ENCODE measurements around the gene LDLRAD3.

Gene LDLRAD3

DNA sequence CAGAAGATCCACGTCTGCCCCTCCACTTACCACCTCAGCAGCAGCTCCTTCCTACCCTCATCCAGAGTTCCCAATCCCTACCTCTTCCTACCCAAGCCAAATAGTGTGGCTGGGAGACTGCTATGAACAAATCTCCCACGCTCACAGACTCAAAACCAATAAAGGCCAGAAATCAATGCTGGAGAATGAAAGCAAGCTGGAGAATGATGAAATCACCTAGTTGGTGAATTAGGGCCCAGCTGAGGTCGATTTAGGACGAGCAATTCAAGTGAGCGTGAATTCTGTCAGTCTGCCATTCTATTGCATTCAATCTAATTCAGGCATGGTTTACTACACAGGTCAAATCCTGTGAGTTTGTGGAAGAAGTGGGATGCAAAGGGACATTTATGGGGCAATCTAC, 322.9 kb downstream of the LDLRAD3 start:
- no peak for DNase-seq (ENCODE audit: extremely low spot score)
- ChIA-PET CTCF (interaction anchor here (0.6 to 4.5 kb wide), 6 partner anchors 111 to 779 kb away, joined by 3 to 29 read pairs (median 4); no protein-coding TSS in a partner anchor), POLR2A (no interaction called here)
- TF ChIP-seq TARDBP (IDR thresholded peaks at IDR 0.05), result no peak
- no peak for TF ChIP-seq ZNF384 (IDR thresholded peaks at IDR 0.05)
- TF ChIP-seq HDGF (IDR thresholded peaks at IDR 0.05; ENCODE audit: borderline replicate concordance), result no peak
- TF ChIP-seq, protein P1, sequence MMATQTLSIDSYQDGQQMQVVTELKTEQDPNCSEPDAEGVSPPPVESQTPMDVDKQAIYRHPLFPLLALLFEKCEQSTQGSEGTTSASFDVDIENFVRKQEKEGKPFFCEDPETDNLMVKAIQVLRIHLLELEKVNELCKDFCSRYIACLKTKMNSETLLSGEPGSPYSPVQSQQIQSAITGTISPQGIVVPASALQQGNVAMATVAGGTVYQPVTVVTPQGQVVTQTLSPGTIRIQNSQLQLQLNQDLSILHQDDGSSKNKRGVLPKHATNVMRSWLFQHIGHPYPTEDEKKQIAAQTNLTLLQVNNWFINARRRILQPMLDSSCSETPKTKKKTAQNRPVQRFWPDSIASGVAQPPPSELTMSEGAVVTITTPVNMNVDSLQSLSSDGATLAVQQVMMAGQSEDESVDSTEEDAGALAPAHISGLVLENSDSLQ (IDR thresholded peaks at IDR 0.05), result no peak
- TF ChIP-seq L3MBTL2 (conservative IDR thresholded peaks at IDR 0.05), result no peak
- TF ChIP-seq ELF4 (IDR thresholded peaks at IDR 0.05), result no peak
- no peak for TF ChIP-seq NFRKB (IDR thresholded peaks at IDR 0.05)
- TF ChIP-seq FOXM1 (IDR thresholded peaks at IDR 0.05; ENCODE audit: borderline replicate concordance), result no peak
- TF ChIP-seq CTBP1 (IDR thresholded peaks at IDR 0.05; ENCODE audit: borderline replicate concordance), result no peak
- no peak for TF ChIP-seq FOXA1 (IDR thresholded peaks at IDR 0.05)
- no peak for TF ChIP-seq ARNT (IDR thresholded peaks at IDR 0.05)
- TF ChIP-seq FOXK2 (IDR thresholded peaks at IDR 0.05), result no peak
- no peak for TF ChIP-seq BHLHE40 (IDR thresholded peaks at IDR 0.05; ENCODE audit: borderline replicate concordance)
- no peak for TF ChIP-seq SUZ12 (IDR thresholded peaks at IDR 0.05)
- TF ChIP-seq LEF1 (IDR thresholded peaks at IDR 0.05; ENCODE audit: borderline replicate concordance), result no peak
- TF ChIP-seq SP1 (IDR thresholded peaks at IDR 0.05), result no peak

DNA sequence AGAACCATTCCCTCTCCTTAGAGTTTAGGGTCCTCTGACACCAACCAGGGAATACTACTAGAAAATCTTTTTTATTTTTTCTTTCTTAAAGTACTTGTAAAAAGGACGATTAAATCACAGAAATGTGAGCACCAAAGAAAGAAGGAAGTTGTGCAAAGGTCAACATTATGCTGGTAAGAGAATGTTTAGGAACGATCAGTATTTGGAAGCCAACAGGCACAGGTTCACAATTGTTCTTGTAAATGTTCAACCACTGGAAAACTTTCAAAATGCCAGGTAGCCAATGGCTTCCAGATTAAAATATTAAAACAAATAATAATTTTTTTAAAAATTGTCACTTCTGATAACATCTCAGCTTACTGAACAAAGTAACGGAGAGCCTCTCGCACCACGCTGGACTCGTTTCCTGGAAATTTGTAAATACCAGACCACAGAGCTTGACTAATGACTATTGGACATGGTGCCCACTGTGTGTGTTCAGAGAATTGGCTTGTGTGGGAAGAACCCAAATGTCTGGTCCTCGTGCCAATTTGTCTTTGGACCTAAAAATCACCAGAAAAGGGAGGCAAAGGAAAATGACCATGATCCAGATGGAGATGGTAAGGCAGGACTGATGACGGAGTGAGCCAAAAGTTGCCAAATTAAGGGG, 324.6 kb downstream of the LDLRAD3 start:
- no peak for DNase-seq (ENCODE audit: extremely low spot score)
- TF ChIP-seq ARNT (IDR thresholded peaks at IDR 0.05) (no peak), TARDBP (IDR thresholded peaks at IDR 0.05) (no peak), ZNF384 (IDR thresholded peaks at IDR 0.05) (no peak), LEF1 (IDR thresholded peaks at IDR 0.05; ENCODE audit: borderline replicate concordance) (no peak), FOXK2 (IDR thresholded peaks at IDR 0.05) (no peak), SP1 (IDR thresholded peaks at IDR 0.05) (no peak), SUZ12 (IDR thresholded peaks at IDR 0.05) (no peak), HDGF (IDR thresholded peaks at IDR 0.05; ENCODE audit: borderline replicate concordance) (no peak), ELF4 (IDR thresholded peaks at IDR 0.05) (no peak), L3MBTL2 (conservative IDR thresholded peaks at IDR 0.05) (no peak), FOXA1 (IDR thresholded peaks at IDR 0.05) (no peak), BHLHE40 (IDR thresholded peaks at IDR 0.05; ENCODE audit: borderline replicate concordance) (no peak), CTBP1 (IDR thresholded peaks at IDR 0.05; ENCODE audit: borderline replicate concordance) (no peak)
- CTCF ChIA-PET, result interaction anchor here (1.2 to 4.5 kb wide), 4 partner anchors 10 to 781 kb away, joined by 4 to 29 read pairs (median 6); no protein-coding TSS in a partner anchor
- POLR2A ChIA-PET, result no interaction called here

DNA sequence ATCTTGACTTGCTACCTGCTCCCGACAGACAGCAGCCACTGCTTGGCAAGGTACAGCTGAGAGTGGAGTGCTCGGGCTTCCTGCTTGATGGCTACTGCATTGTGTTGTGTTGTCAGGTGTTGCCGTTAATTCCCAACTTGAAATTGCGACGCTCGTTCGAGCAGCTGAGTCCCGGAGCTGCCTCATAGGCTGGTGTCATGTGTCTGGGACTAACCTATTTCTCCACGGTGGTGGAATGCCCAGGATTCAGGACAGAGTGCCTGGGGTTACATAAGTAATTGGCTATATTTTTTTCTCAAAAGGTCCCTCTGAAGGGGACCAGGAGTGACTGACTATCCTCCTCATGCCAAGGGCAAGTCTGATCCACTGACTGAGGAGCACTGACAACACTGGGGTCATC, 326.8 kb downstream of the LDLRAD3 start:
- CTCF ChIA-PET, result no interaction called here
- no peak for TF ChIP-seq CTBP1 (IDR thresholded peaks at IDR 0.05; ENCODE audit: borderline replicate concordance)
- TF ChIP-seq ZNF384 (IDR thresholded peaks at IDR 0.05), result no peak
- no peak for TF ChIP-seq BHLHE40 (IDR thresholded peaks at IDR 0.05; ENCODE audit: borderline replicate concordance)
- TF ChIP-seq, protein P1 (IDR thresholded peaks at IDR 0.05), result no peak
- no peak for TF ChIP-seq FOXA1 (IDR thresholded peaks at IDR 0.05)
- no peak for TF ChIP-seq ARNT (IDR thresholded peaks at IDR 0.05)
- no peak for TF ChIP-seq TARDBP (IDR thresholded peaks at IDR 0.05)
- no peak for TF ChIP-seq HDGF (IDR thresholded peaks at IDR 0.05; ENCODE audit: borderline replicate concordance)
- TF ChIP-seq ELF4 (IDR thresholded peaks at IDR 0.05), result no peak
- no peak for TF ChIP-seq L3MBTL2 (conservative IDR thresholded peaks at IDR 0.05)
- TF ChIP-seq SUZ12 (IDR thresholded peaks at IDR 0.05), result no peak
- no peak for TF ChIP-seq SP1 (IDR thresholded peaks at IDR 0.05)
- no peak for TF ChIP-seq FOXK2 (IDR thresholded peaks at IDR 0.05)
- TF ChIP-seq NFRKB (IDR thresholded peaks at IDR 0.05), result no peak
- no peak for TF ChIP-seq LEF1 (IDR thresholded peaks at IDR 0.05; ENCODE audit: borderline replicate concordance)
- no peak for TF ChIP-seq FOXM1 (IDR thresholded peaks at IDR 0.05; ENCODE audit: borderline replicate concordance)
- POLR2A ChIA-PET, result no interaction called here
- no peak for DNase-seq (ENCODE audit: extremely low spot score)

DNA sequence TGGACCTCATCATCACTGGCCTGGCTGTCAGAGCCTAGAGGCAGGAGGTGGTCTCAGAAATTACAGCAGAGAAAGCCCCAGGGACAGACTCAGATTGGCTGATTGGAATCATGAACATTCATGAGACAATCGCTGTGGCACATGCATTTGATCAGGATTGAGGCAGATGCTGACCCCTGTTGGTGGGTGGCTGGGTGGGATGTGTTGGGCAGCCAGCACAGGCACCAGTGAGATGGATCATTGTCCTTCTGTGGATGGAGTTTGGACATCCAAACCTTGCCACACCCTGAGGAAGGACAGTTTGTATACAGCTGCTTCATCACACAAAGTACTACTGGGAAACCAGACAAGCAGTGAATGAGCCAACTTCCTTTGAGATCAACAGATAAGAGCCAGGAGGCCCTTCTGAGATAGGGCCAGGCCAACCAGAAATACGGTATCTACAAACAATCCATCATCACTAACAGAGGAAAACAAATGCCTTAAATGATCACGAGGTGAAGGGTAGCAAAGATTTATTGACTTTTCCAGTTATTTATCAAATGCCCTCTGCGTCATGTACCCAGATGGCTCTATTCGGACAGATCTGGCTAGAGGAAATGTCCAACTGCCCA, 328.0 kb downstream of the LDLRAD3 start:
- TF ChIP-seq ZNF384 (IDR thresholded peaks at IDR 0.05), result no peak
- TF ChIP-seq SUZ12 (IDR thresholded peaks at IDR 0.05), result no peak
- no peak for TF ChIP-seq SP1 (IDR thresholded peaks at IDR 0.05)
- TF ChIP-seq FOXK2 (IDR thresholded peaks at IDR 0.05), result no peak
- no peak for TF ChIP-seq HDGF (IDR thresholded peaks at IDR 0.05; ENCODE audit: borderline replicate concordance)
- TF ChIP-seq L3MBTL2 (conservative IDR thresholded peaks at IDR 0.05), result no peak
- no peak for TF ChIP-seq ARNT (IDR thresholded peaks at IDR 0.05)
- CTCF ChIA-PET, result no interaction called here

DNA sequence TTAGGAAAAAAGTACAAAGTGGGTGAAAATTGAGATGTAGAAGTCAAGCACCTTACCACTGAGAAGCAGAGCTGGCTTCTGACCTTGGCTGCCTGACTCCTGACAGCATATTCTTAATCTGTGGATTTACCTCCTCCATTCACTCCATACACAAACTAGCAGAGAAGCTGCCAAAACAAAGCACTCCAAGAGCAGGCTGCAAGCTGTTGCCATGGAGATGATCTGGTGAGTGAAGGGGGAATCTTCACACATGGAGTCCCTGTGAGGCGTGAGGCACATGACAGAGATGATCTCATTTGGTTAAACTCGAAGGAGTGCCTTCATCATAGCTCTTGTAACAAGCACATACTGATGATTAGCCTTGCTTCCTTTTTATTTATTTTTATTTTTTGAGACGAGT, 329.2 kb downstream of the LDLRAD3 start:
- no peak for DNase-seq (ENCODE audit: extremely low spot score)
- POLR2A ChIA-PET, result no interaction called here
- CTCF ChIA-PET, result no interaction called here
- TF ChIP-seq BHLHE40 (IDR thresholded peaks at IDR 0.05; ENCODE audit: borderline replicate concordance), result no peak
- TF ChIP-seq SUZ12 (IDR thresholded peaks at IDR 0.05), result no peak
- no peak for TF ChIP-seq FOXK2 (IDR thresholded peaks at IDR 0.05)
- no peak for TF ChIP-seq TARDBP (IDR thresholded peaks at IDR 0.05)
- TF ChIP-seq SP1 (IDR thresholded peaks at IDR 0.05), result no peak
- TF ChIP-seq FOXA1 (IDR thresholded peaks at IDR 0.05), result no peak
- TF ChIP-seq, protein P1 (IDR thresholded peaks at IDR 0.05), result no peak
- no peak for TF ChIP-seq L3MBTL2 (conservative IDR thresholded peaks at IDR 0.05)
- TF ChIP-seq ELF4 (IDR thresholded peaks at IDR 0.05), result no peak
- no peak for TF ChIP-seq CTBP1 (IDR thresholded peaks at IDR 0.05; ENCODE audit: borderline replicate concordance)
- no peak for TF ChIP-seq ARNT (IDR thresholded peaks at IDR 0.05)
- TF ChIP-seq FOXM1 (IDR thresholded peaks at IDR 0.05; ENCODE audit: borderline replicate concordance), result no peak
- TF ChIP-seq LEF1 (IDR thresholded peaks at IDR 0.05; ENCODE audit: borderline replicate concordance), result no peak
- TF ChIP-seq ZNF384 (IDR thresholded peaks at IDR 0.05), result no peak
- TF ChIP-seq NFRKB (IDR thresholded peaks at IDR 0.05), result no peak

More for the DNA sequence above, 328.0 kb downstream of the LDLRAD3 start:
- POLR2A ChIA-PET, result no interaction called here
- no peak for DNase-seq (ENCODE audit: extremely low spot score)

Data from HEK293T (cell line).